HEK293 (cell line): Measurements from ENCODE around the gene PDGFA.
A peak's percentile ranks its signal among the peaks of the same experiment; 100 is the strongest.

Experiments
- CTCF ChIA-PET: fragments of 350-600 bp; formaldehyde crosslinking; extraction: SDS; loops from one replicate; lab custom pipeline; 2021; ENCODE audit warnings: antibody characterized with exemption; lab: Yijun Ruan, JAX
- POLR2A ChIA-PET: fragments of 300-600 bp; formaldehyde crosslinking; extraction: SDS; loops from one replicate; lab custom pipeline; 2020; ENCODE audit warnings: antibody characterized with exemption, inconsistent platforms; lab: Yijun Ruan, JAX
- H3K27ac ChIP-seq: fragments of 200-500 bp; sonication (Bioruptor generic); 2 replicates; pipeline ENCODE4 v1.5.1; 2014; ENCODE audit warnings: low read depth, low read length, control low read depth, inconsistent platforms; ENCODE audit errors: extremely low read depth
- H3K36me3 ChIP-seq, 2 experiments: fragments of 200-500 bp in 1 of 2; sonication (Bioruptor generic) in 1 of 2; 1 replicate in 1 of 2; 2 replicates in 1 of 2; pipeline ENCODE4 v1.5.1; 2014 to 2017; ENCODE audit warnings: inconsistent platforms in 2 of 2, low read length in 2 of 2; ENCODE audit not compliant: control insufficient read depth in 2 of 2, insufficient read depth in 1 of 2
- H3K4me1 ChIP-seq: fragments of 200-500 bp; sonication (Bioruptor generic); 2 replicates; pipeline ENCODE4 v1.5.1; 2014; ENCODE audit warnings: mild to moderate bottlenecking, low read length, inconsistent platforms; ENCODE audit not compliant: control insufficient read depth, insufficient read depth
- H3K4me3 ChIP-seq: 2 replicates; pipeline ENCODE4 v1.5.1; 2011; ENCODE audit warnings: low read depth, mild to moderate bottlenecking, control low read depth, low read length, moderate library complexity
- H3K9me3 ChIP-seq: fragments of 200-500 bp; sonication (Bioruptor generic); 2 replicates; pipeline ENCODE4 v1.5.1; 2014; ENCODE audit warnings: low read depth, low read length, inconsistent platforms; ENCODE audit not compliant: control insufficient read depth, insufficient read depth
- BCL11B ChIP-seq: fragments of 450-650 bp; formaldehyde crosslinking; IDR thresholded peaks from 2 replicates; pipeline ENCODE4 v1.5.1; 2016; ENCODE audit warnings: low read depth, missing biosample characterization, missing genetic modification characterization
- EGR2 ChIP-seq: fragments of 450-650 bp; formaldehyde crosslinking; IDR thresholded peaks from 2 replicates; pipeline ENCODE4 v1.5.1; 2016; ENCODE audit warnings: low read depth, missing biosample characterization, missing genetic modification characterization
- ZNF114 ChIP-seq: fragments of 450-650 bp; formaldehyde crosslinking; IDR thresholded peaks from 2 replicates; pipeline ENCODE4 v1.5.0; 2017; ENCODE audit warnings: missing biosample characterization, missing genetic modification characterization
- ZNF175 ChIP-seq: fragments of 450-650 bp; formaldehyde crosslinking; IDR thresholded peaks from 2 replicates; pipeline ENCODE4 v1.5.1; 2016; ENCODE audit warnings: missing biosample characterization, missing genetic modification characterization
- ZNF2 ChIP-seq: fragments of 450-650 bp; formaldehyde crosslinking; IDR thresholded peaks from 2 replicates; pipeline ENCODE4 v1.5.1; 2016; ENCODE audit warnings: missing biosample characterization, missing genetic modification characterization
- ZNF324 ChIP-seq: fragments of 450-650 bp; formaldehyde crosslinking; IDR thresholded peaks from 2 replicates; pipeline ENCODE4 v1.5.1; 2016; ENCODE audit warnings: missing biosample characterization, missing genetic modification characterization
- ZNF561 ChIP-seq: fragments of 450-650 bp; IDR thresholded peaks from 2 replicates; pipeline ENCODE4 v1.5.1; 2018; ENCODE audit warnings: missing biosample characterization, missing genetic modification characterization, borderline replicate concordance
- ZNF585B ChIP-seq: fragments of 450-650 bp; formaldehyde crosslinking; IDR thresholded peaks from 2 replicates; pipeline ENCODE4 v1.5.1; 2016; ENCODE audit warnings: missing biosample characterization, missing genetic modification characterization
- ZNF596 ChIP-seq: fragments of 450-650 bp; IDR thresholded peaks from 2 replicates; pipeline ENCODE4 v1.5.0; 2018; ENCODE audit warnings: missing biosample characterization, mild to moderate bottlenecking, missing genetic modification characterization, moderate library complexity
- ZNF658 ChIP-seq: fragments of 450-650 bp; formaldehyde crosslinking; IDR thresholded peaks from 2 replicates; pipeline ENCODE4; 2016; ENCODE audit warnings: missing biosample characterization, missing genetic modification characterization
- TF ChIP-seq, protein P1 (sequence below): fragments of 450-650 bp; formaldehyde crosslinking; IDR thresholded peaks from 2 replicates; pipeline ENCODE4 v1.5.1; 2016; ENCODE audit warnings: missing biosample characterization, missing genetic modification characterization
- TF ChIP-seq, protein P2 (sequence below): fragments of 450-650 bp; formaldehyde crosslinking; IDR thresholded peaks from 2 replicates; pipeline ENCODE4 v1.5.1; 2016; ENCODE audit warnings: missing biosample characterization, missing genetic modification characterization
- TF ChIP-seq, protein P3 (sequence below): fragments of 450-650 bp; formaldehyde crosslinking; IDR thresholded peaks from 2 replicates; pipeline ENCODE4 v1.5.1; 2016; ENCODE audit warnings: missing biosample characterization, missing genetic modification characterization
- TF ChIP-seq, protein P4 (sequence below): fragments of 450-650 bp; IDR thresholded peaks from 2 replicates; pipeline ENCODE4 v1.5.1; 2018; ENCODE audit warnings: missing biosample characterization, missing genetic modification characterization
- TF ChIP-seq, protein P5 (sequence below): fragments of 450-650 bp; formaldehyde crosslinking; IDR thresholded peaks from 2 replicates; pipeline ENCODE4 v1.5.1; 2016; ENCODE audit warnings: missing biosample characterization, missing genetic modification characterization, borderline replicate concordance
- TF ChIP-seq, protein P6 (sequence below): fragments of 450-650 bp; formaldehyde crosslinking; IDR thresholded peaks from 2 replicates; pipeline ENCODE4 v1.5.1; 2016; ENCODE audit warnings: missing biosample characterization, missing genetic modification characterization

Gene PDGFA

DNA sequence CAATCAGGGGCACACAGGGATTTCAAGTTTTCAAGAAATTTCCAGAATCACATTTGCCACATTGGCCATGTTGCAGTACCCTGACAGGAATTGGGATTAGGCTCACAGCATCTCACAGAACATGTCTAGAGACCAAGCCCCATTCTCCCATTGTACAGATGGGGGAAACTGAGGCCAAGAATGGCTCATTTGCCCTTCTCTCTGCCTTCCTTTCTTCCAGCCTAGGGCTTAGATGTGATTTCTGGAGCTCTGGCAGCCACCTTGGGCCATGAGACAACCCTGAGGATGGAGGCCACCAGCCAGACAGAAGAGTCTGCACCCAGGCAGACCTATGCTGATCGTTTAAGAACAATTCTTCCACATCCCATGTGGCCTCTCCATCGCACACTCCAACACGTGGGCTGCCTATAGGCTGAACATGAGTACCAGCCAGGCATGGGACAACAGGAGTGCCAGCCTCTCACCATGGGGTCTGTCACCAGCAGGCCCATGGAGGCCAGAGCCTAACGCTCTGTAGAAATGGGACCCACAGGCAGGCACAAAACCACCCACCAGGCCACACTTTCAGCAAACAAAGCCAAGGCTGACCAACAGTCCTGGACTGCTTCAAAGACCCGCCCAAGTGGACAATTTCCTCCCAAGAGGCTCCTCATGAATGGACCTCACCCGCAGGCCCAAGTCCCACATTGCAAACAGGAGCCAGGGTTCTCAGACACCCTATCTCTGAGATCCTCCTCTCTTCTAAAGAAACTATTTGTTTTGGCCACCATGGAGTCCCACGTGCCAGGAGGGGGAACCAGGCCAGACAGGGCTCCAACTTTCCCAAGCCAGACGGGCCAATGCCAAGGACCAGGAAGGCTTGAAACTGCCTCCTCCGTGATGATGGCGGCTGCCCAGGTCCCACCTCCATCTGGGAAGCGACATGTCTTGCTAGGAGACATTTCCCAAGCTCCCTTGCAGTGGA lies 20.7 kb downstream of the PDGFA start:
- Histone ChIP-seq H3K36me3 (peaks cover 0 to 39% of the 10 kb centered on the region in 2 experiments; a peak in 1 of 3 replicates), H3K27ac (no peak overlapping the region), H3K4me3 (no peak overlapping the region), H3K9me3 (no peaks in the 10 kb centered on the region), H3K4me1 (no peaks in the 10 kb centered on the region)
- TF ChIP-seq ZNF175 (tag by site-specific recombination): no peak
- TF ChIP-seq, protein P1, sequence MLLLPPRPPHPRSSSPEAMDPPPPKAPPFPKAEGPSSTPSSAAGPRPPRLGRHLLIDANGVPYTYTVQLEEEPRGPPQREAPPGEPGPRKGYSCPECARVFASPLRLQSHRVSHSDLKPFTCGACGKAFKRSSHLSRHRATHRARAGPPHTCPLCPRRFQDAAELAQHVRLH: 0 out of 2 replicates have a peak, but pooled peaks have one; percentile 40
- POLR2A ChIA-PET: no interaction called here
- CTCF ChIA-PET: no interaction called here

DNA sequence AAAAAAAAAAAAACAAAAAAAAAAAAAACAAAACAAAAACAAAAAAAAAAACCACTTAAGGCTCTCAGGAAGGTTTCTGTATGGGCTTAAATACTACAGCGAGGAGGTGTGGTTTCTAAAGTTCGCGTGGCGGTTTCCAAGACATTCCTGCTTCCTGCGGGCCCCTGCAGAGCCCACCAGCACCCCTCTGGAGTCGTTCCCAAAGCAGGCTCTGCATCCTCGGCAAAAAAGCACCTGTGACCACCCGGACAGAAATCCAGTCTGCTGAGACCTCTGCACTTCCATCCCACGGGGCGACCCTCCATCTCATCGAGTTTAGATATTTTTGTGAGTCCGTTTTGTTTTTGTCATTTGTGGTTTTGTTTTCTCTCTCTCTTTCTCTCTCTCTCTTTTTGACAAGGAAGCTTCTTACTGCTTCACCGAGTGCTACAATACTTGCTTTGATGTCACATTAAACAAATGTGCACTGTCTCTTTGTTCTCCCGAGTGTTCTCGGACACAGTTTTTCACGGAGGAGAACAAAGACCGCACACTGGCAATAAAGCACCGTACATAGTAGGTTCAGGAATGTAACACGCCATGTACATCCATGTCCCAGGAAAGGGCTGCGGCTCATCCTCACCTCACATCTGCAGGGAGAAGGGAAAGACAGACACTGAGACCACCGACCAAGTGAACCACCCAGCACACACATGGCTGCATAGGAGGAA lies 21.5 kb downstream of the PDGFA start:
- Histone ChIP-seq H3K4me1 (no peaks in the 10 kb centered on the region), H3K9me3 (no peaks in the 10 kb centered on the region), H3K27ac (no peak overlapping the region), H3K36me3 (peaks cover 0 to 39% of the 10 kb centered on the region in 2 experiments; a peak in 1 of 3 replicates), H3K4me3 (no peak overlapping the region)
- POLR2A ChIA-PET: no interaction called here
- CTCF ChIA-PET: no interaction called here
- TF ChIP-seq ZNF658 (tag by site-specific recombination) (no peak), ZNF596 (tag by site-specific recombination) (peak; percentile 60; the same call in 1 of the 2 replicates)
- TF ChIP-seq, protein P2, sequence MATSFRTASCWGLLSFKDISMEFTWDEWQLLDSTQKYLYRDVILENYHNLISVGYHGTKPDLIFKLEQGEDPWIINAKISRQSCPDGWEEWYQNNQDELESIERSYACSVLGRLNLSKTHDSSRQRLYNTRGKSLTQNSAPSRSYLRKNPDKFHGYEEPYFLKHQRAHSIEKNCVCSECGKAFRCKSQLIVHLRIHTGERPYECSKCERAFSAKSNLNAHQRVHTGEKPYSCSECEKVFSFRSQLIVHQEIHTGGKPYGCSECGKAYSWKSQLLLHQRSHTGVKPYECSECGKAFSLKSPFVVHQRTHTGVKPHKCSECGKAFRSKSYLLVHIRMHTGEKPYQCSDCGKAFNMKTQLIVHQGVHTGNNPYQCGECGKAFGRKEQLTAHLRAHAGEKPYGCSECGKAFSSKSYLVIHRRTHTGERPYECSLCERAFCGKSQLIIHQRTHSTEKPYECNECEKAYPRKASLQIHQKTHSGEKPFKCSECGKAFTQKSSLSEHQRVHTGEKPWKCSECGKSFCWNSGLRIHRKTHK (tag by site-specific recombination): peak; percentile 78

DNA sequence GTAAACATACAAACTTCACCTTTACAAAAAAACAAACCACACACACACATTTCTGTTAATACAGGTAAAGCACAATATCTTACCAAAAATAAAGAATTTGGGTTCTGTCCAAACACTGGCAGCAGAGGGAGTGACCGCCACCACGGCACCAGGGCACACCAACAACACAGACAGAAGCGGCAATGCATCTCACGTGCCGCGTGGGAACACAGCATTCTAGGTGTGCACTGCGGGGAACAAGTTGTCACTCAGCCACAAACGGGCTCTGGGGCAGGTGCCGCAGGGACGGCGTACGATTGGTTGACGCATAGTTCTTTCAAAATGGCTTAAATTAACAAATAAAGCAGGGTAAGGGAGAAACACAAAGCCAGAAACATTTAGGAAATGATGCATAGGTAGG lies 22.3 kb downstream of the PDGFA start:
- H3K27ac ChIP-seq: no peak overlapping the region
- ChIA-PET POLR2A (no interaction called here), CTCF (no interaction called here)
- H3K4me1 ChIP-seq: no peaks in the 10 kb centered on the region
- peaks cover 0 to 39% of the 10 kb centered on the region in 2 experiments; a peak in 1 of 3 replicates for H3K36me3 ChIP-seq
- H3K9me3 ChIP-seq: no peaks in the 10 kb centered on the region
- H3K4me3 ChIP-seq: no peak overlapping the region
- TF ChIP-seq, protein P1: no peak
- TF ChIP-seq ZNF561 (tag by site-specific recombination) (no peak), ZNF114 (tag by site-specific recombination) (no peak), ZNF585B (tag by site-specific recombination) (no peak), BCL11B (tag by site-specific recombination) (no peak), EGR2 (tag by site-specific recombination) (no peak), ZNF2 (tag by site-specific recombination) (no peak), ZNF324 (tag by site-specific recombination) (no peak)
- TF ChIP-seq, protein P3, sequence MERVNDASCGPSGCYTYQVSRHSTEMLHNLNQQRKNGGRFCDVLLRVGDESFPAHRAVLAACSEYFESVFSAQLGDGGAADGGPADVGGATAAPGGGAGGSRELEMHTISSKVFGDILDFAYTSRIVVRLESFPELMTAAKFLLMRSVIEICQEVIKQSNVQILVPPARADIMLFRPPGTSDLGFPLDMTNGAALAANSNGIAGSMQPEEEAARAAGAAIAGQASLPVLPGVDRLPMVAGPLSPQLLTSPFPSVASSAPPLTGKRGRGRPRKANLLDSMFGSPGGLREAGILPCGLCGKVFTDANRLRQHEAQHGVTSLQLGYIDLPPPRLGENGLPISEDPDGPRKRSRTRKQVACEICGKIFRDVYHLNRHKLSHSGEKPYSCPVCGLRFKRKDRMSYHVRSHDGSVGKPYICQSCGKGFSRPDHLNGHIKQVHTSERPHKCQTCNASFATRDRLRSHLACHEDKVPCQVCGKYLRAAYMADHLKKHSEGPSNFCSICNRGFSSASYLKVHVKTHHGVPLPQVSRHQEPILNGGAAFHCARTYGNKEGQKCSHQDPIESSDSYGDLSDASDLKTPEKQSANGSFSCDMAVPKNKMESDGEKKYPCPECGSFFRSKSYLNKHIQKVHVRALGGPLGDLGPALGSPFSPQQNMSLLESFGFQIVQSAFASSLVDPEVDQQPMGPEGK (tag by site-specific recombination): no peak
- TF ChIP-seq, protein P4, sequence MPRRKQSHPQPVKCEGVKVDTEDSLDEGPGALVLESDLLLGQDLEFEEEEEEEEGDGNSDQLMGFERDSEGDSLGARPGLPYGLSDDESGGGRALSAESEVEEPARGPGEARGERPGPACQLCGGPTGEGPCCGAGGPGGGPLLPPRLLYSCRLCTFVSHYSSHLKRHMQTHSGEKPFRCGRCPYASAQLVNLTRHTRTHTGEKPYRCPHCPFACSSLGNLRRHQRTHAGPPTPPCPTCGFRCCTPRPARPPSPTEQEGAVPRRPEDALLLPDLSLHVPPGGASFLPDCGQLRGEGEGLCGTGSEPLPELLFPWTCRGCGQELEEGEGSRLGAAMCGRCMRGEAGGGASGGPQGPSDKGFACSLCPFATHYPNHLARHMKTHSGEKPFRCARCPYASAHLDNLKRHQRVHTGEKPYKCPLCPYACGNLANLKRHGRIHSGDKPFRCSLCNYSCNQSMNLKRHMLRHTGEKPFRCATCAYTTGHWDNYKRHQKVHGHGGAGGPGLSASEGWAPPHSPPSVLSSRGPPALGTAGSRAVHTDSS (tag by site-specific recombination): no peak
- TF ChIP-seq, protein P5, sequence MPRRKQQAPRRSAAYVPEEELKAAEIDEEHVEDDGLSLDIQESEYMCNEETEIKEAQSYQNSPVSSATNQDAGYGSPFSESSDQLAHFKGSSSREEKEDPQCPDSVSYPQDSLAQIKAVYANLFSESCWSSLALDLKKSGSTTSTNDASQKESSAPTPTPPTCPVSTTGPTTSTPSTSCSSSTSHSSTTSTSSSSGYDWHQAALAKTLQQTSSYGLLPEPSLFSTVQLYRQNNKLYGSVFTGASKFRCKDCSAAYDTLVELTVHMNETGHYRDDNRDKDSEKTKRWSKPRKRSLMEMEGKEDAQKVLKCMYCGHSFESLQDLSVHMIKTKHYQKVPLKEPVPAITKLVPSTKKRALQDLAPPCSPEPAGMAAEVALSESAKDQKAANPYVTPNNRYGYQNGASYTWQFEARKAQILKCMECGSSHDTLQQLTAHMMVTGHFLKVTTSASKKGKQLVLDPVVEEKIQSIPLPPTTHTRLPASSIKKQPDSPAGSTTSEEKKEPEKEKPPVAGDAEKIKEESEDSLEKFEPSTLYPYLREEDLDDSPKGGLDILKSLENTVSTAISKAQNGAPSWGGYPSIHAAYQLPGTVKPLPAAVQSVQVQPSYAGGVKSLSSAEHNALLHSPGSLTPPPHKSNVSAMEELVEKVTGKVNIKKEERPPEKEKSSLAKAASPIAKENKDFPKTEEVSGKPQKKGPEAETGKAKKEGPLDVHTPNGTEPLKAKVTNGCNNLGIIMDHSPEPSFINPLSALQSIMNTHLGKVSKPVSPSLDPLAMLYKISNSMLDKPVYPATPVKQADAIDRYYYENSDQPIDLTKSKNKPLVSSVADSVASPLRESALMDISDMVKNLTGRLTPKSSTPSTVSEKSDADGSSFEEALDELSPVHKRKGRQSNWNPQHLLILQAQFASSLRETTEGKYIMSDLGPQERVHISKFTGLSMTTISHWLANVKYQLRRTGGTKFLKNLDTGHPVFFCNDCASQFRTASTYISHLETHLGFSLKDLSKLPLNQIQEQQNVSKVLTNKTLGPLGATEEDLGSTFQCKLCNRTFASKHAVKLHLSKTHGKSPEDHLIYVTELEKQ: no peak
- TF ChIP-seq, protein P6, sequence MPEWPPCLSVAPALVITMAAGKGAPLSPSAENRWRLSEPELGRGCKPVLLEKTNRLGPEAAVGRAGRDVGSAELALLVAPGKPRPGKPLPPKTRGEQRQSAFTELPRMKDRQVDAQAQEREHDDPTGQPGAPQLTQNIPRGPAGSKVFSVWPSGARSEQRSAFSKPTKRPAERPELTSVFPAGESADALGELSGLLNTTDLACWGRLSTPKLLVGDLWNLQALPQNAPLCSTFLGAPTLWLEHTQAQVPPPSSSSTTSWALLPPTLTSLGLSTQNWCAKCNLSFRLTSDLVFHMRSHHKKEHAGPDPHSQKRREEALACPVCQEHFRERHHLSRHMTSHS (tag by site-specific recombination): no peak
